ENCODE data around the gene DNAH14. TPM values are rescaled to one million over a fixed set of nuclear protein-coding genes. Genes with fewer than 3 reads are reported as not detected.

The DNAH14 gene
- total and polyA plus RNA-seq, 10 of the 15 experiments (the other 5 are each of a cell fraction or from before 2014, with no cell fraction given), result 2.0 to 7.9 (median 4.8) TPM

DNA sequence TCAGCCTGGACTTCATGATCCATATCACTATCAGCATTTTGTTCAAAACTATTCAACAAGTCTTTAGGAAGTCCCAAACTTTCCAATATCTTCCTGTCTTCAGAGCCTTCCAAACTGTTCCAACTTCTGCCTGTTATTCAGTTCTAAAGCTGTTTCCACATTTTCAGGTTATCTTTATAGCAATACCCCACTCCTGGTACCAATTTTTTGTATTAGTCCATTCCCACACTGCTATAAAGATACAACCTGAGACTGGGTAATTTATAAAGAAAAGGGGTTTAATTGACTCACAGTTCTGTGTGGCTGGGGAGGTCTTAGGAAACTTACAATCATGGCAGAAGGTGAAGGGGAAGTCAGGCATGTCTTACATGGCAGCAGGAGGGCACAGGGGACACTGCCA is 18.3 kb upstream of the DNAH14 start (continued):
- no peak for TF ChIP-seq SUZ12 (IDR thresholded peaks at IDR 0.05; ENCODE audit: unreplicated experiment)
- TF ChIP-seq SIN3A (IDR thresholded peaks at IDR 0.05; ENCODE audit: low read depth, low read length), result no peak
- TF ChIP-seq, protein P1, sequence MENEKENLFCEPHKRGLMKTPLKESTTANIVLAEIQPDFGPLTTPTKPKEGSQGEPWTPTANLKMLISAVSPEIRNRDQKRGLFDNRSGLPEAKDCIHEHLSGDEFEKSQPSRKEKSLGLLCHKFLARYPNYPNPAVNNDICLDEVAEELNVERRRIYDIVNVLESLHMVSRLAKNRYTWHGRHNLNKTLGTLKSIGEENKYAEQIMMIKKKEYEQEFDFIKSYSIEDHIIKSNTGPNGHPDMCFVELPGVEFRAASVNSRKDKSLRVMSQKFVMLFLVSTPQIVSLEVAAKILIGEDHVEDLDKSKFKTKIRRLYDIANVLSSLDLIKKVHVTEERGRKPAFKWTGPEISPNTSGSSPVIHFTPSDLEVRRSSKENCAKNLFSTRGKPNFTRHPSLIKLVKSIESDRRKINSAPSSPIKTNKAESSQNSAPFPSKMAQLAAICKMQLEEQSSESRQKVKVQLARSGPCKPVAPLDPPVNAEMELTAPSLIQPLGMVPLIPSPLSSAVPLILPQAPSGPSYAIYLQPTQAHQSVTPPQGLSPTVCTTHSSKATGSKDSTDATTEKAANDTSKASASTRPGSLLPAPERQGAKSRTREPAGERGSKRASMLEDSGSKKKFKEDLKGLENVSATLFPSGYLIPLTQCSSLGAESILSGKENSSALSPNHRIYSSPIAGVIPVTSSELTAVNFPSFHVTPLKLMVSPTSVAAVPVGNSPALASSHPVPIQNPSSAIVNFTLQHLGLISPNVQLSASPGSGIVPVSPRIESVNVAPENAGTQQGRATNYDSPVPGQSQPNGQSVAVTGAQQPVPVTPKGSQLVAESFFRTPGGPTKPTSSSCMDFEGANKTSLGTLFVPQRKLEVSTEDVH (IDR thresholded peaks at IDR 0.05; ENCODE audit: low read depth, partially characterized antibody), result no peak
- TF ChIP-seq CREB1 (IDR thresholded peaks at IDR 0.05; ENCODE audit: low read depth), result no peak
- TF ChIP-seq ZNF622 (IDR thresholded peaks at IDR 0.05), result no peak
- TF ChIP-seq ZSCAN29 (IDR thresholded peaks at IDR 0.05), result no peak
- TF ChIP-seq SIX5 (IDR thresholded peaks at IDR 0.05; ENCODE audit: low read depth, low read length, severe bottlenecking), result no peak

DNA sequence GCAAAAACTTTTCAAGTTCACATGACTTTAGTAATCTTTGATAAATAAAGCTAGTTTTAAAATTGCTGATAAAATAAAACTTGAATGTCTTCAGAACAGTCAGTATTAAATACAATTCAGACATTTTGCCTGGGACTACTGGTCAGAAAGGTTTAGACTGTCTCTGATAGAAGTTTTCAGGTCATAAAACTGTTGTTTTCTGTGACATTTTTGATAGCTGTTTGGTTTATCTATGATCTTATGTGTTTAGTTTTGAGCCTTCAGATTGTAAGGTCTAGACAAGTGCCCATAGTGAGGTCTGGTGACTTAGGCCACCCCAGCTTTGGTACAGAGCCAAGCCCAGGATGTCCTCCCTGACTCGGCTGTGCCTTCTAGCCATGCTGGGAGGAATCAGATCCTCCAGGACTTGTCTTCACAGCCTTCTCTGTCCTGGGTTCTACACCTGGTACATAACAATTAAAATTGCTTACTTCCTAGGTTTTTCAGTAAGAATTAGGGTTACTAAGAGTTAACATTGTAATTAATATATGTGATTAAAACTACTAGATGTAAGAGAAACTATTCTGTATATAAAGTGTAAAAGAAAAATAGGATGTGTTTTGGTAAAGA is 15.1 kb upstream of the DNAH14 start:
- CTCF ChIA-PET, result interaction anchor here (2.4 kb wide), 1 partner anchor 8 kb away, joined by 10 read pairs; no protein-coding TSS in a partner anchor

More for the DNA sequence above, 15.1 kb upstream of the DNAH14 start:
- in situ Hi-C loops (cut with MboI) (no loop called here), intact Hi-C loops (cut with micrococcal nuclease; ENCODE audit: unreplicated experiment) (no loop called here)
- TF ChIP-seq SPI1 (IDR thresholded peaks at IDR 0.05; ENCODE audit: borderline replicate concordance, insufficient read depth, low read depth, low read length) (no peak), CREB1 (IDR thresholded peaks at IDR 0.05; ENCODE audit: low read depth) (no peak), ZSCAN29 (IDR thresholded peaks at IDR 0.05) (no peak), SMC3 (IDR thresholded peaks at IDR 0.05; ENCODE audit: borderline replicate concordance, low read length) (no peak), BCL11A (IDR thresholded peaks at IDR 0.05; ENCODE audit: low read depth, low read length) (no peak), ATF7 (IDR thresholded peaks at IDR 0.05; ENCODE audit: low read depth) (no peak), HDAC6 (IDR thresholded peaks at IDR 0.05; ENCODE audit: unreplicated experiment) (no peak), MTA3 (IDR thresholded peaks at IDR 0.05; ENCODE audit: borderline replicate concordance, low read length) (no peak), CBFB (IDR thresholded peaks at IDR 0.05; ENCODE audit: low read depth) (no peak), FOXK2 (IDR thresholded peaks at IDR 0.05) (no peak), HDAC2 (IDR thresholded peaks at IDR 0.05) (no peak), ZNF24 (IDR thresholded peaks at IDR 0.05) (no peak), CBX3 (IDR thresholded peaks at IDR 0.05; ENCODE audit: borderline replicate concordance, low read depth) (no peak)
- TF ChIP-seq, protein P2, sequence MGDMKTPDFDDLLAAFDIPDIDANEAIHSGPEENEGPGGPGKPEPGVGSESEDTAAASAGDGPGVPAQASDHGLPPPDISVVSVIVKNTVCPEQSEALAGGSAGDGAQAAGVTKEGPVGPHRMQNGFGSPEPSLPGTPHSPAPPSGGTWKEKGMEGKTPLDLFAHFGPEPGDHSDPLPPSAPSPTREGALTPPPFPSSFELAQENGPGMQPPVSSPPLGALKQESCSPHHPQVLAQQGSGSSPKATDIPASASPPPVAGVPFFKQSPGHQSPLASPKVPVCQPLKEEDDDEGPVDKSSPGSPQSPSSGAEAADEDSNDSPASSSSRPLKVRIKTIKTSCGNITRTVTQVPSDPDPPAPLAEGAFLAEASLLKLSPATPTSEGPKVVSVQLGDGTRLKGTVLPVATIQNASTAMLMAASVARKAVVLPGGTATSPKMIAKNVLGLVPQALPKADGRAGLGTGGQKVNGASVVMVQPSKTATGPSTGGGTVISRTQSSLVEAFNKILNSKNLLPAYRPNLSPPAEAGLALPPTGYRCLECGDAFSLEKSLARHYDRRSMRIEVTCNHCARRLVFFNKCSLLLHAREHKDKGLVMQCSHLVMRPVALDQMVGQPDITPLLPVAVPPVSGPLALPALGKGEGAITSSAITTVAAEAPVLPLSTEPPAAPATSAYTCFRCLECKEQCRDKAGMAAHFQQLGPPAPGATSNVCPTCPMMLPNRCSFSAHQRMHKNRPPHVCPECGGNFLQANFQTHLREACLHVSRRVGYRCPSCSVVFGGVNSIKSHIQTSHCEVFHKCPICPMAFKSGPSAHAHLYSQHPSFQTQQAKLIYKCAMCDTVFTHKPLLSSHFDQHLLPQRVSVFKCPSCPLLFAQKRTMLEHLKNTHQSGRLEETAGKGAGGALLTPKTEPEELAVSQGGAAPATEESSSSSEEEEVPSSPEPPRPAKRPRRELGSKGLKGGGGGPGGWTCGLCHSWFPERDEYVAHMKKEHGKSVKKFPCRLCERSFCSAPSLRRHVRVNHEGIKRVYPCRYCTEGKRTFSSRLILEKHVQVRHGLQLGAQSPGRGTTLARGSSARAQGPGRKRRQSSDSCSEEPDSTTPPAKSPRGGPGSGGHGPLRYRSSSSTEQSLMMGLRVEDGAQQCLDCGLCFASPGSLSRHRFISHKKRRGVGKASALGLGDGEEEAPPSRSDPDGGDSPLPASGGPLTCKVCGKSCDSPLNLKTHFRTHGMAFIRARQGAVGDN (IDR thresholded peaks at IDR 0.05), result no peak
- H2AFZ ChIP-seq (ENCODE audit: control insufficient read depth, low read depth, low read length), result no peak overlapping the region
- ChIA-PET POLR2A (no interaction called here), RAD21 (ENCODE audit: unreplicated experiment) (no interaction called here), SMC1A (ENCODE audit: uncharacterized antibody, unreplicated experiment) (interaction anchor here (1.3 to 1.7 kb wide), 3 partner anchors 8 to 63 kb away, joined by 3 to 9 read pairs (median 7); no protein-coding TSS in a partner anchor)
- no peaks in the 10 kb centered on the region for H3K27me3 ChIP-seq (replicated peaks in 1 of 2; ENCODE audit: control insufficient read depth in 2 of 2, insufficient read depth in 2 of 2, low read length in 1 of 2)
- H4K20me1 ChIP-seq (ENCODE audit: control insufficient read depth, insufficient read depth), result no peaks in the 10 kb centered on the region
- no peaks in the 10 kb centered on the region for H3K79me2 ChIP-seq (ENCODE audit: control insufficient read depth, insufficient read depth, low read length)
- 0% methylated on average over 1 of the region's 1 CpG for WGBS (ENCODE audit: insufficient coverage, insufficient replicate concordance, low lambda C conversion rate, missing lambda C conversion rate)
- H3K4me2 ChIP-seq (ENCODE audit: control insufficient read depth, insufficient read depth), result no peak overlapping the region
- H3K36me3 ChIP-seq (ENCODE audit: control insufficient read depth in 2 of 2, insufficient read depth in 2 of 2, low read length in 1 of 2), result no peaks in the 10 kb centered on the region
- no TSS peak for BruUV-seq (replicated peaks)
- ATAC-seq (no peak), FAIRE-seq (no peak), DNase-seq (ENCODE audit: low read depth, low spot score) (no peak)
- H3K4me3 ChIP-seq, result no peak overlapping the region
- H3K9ac ChIP-seq (ENCODE audit: control insufficient read depth, insufficient read depth, low read length), result no peak overlapping the region
- H3K9me3 ChIP-seq (replicated peaks; ENCODE audit: control insufficient read depth, insufficient read depth, low read length), result no peaks in the 10 kb centered on the region; the same call in 2 of the 3 replicates
- no peaks in the 10 kb centered on the region for H3K4me1 ChIP-seq (ENCODE audit: control insufficient read depth, insufficient read depth, low read length)
- H3K27ac ChIP-seq (ENCODE audit: control insufficient read depth, insufficient read depth), result no peak overlapping the region

All from GM12878 (cell line).